ENCODE measurements around the gene AFAP1. TPM values are rescaled to one million over a fixed set of nuclear protein-coding genes. Genes with fewer than 3 reads are reported as not detected.

AFAP1 gene
- total and polyA plus RNA-seq, 2 of the 8 experiments (the other 6 are each of a cell fraction or from before 2014, with no cell fraction given): 3.6 to 18.2 TPM

GRCh38 chr4:7750523-7750922, 189.1 kb downstream of the AFAP1 start:
- no peaks in the 10 kb centered on the region for H3K79me2 ChIP-seq (ENCODE audit: control insufficient read depth in 1 of 2, insufficient read depth in 2 of 2, low read length in 2 of 2)
- TF ChIP-seq RXRA (IDR thresholded peaks at IDR 0.05; ENCODE audit: insufficient read depth, low read depth, low read length) (no peak), E2F6 (IDR thresholded peaks at IDR 0.05) (no peak)
- ChIA-PET POLR2A (ENCODE audit: partially characterized antibody) (no interaction called here), CTCF (ENCODE audit: partially characterized antibody) (interaction anchor here (0.7 to 1.5 kb wide), 4 partner anchors 11 to 238 kb away, joined by 3 to 5 read pairs (median 4); no protein-coding TSS in a partner anchor)
- H3K27ac ChIP-seq (ENCODE audit: low read depth, low read length): no peak overlapping the region
- H3K23ac ChIP-seq (ENCODE audit: insufficient read length): no peak overlapping the region
- H4K8ac ChIP-seq (ENCODE audit: extremely low read depth, insufficient read depth, low read length): no peak overlapping the region
- DNase-seq (ENCODE audit: low read depth in 1 of 2, low spot score in 2 of 2): no peak
- H2BK15ac ChIP-seq (ENCODE audit: low read length): no peak overlapping the region
- H3K18ac ChIP-seq (ENCODE audit: extremely low read depth, low read length): no peak overlapping the region
- no peak overlapping the region for H2BK20ac ChIP-seq (ENCODE audit: low read length)
- H4K5ac ChIP-seq (ENCODE audit: insufficient read length, low read depth, low read length): no peak overlapping the region
- H2BK5ac ChIP-seq (ENCODE audit: low read depth, low read length): no peak overlapping the region
- H3K4ac ChIP-seq (replicated peaks; ENCODE audit: insufficient read length, low read depth, low read length): no peak overlapping the region
- no peaks in the 10 kb centered on the region; a peak in 1 of 7 replicates for H3K27me3 ChIP-seq (replicated peaks in 1 of 4; ENCODE audit: control insufficient read depth in 3 of 4, extremely low read depth in 1 of 4, insufficient read depth in 3 of 4, low read length in 3 of 4)
- H4K20me1 ChIP-seq (replicated peaks in 1 of 2; ENCODE audit: control insufficient read depth in 1 of 2, insufficient read depth in 2 of 2, low read length in 2 of 2): peaks cover 0 to 4% of the 10 kb centered on the region in 2 experiments
- no peak overlapping the region for H2AFZ ChIP-seq (ENCODE audit: low read length)
- no peaks in the 10 kb centered on the region for H3K4me1 ChIP-seq (replicated peaks in 1 of 4; ENCODE audit: control insufficient read depth in 3 of 4, insufficient read depth in 4 of 4, low read length in 3 of 4)
- no peak overlapping the region for H3K14ac ChIP-seq (ENCODE audit: insufficient read length)
- no peaks in the 10 kb centered on the region for H3K9me3 ChIP-seq (ENCODE audit: insufficient read depth in 2 of 2, low read depth in 1 of 2, low read length in 1 of 2)
- H3K79me1 ChIP-seq (ENCODE audit: low read depth, low read length): no peaks in the 10 kb centered on the region
- H2AK5ac ChIP-seq (ENCODE audit: low read depth, low read length): no peak overlapping the region
- no peak for FAIRE-seq
- 80% methylated on average over 6 of the region's 6 CpGs; no CpG with 5 or more reads in 1 of the 2 experiments for WGBS, 2 experiments (ENCODE audit: extremely low coverage in 1 of 2, insufficient coverage in 1 of 2, insufficient read length in 1 of 2, insufficient replicate concordance in 2 of 2, low coverage in 1 of 2, low lambda C conversion rate in 2 of 2, missing lambda C conversion rate in 1 of 2)
- H3K23me2 ChIP-seq (ENCODE audit: low read depth, low read length): no peaks in the 10 kb centered on the region
- H3K56ac ChIP-seq (replicated peaks; ENCODE audit: insufficient read length, low read depth, low read length): no peak overlapping the region
- no peak overlapping the region for H2BK12ac ChIP-seq (ENCODE audit: low read depth, low read length)
- H2BK120ac ChIP-seq (replicated peaks; ENCODE audit: low read depth, low read length): no peak overlapping the region
- H3K4me2 ChIP-seq (ENCODE audit: insufficient read depth in 1 of 2, low read depth in 2 of 2, low read length in 2 of 2): no peak overlapping the region
- H3K9ac ChIP-seq (replicated peaks in 1 of 4; ENCODE audit: extremely low read depth in 1 of 4, low read depth in 3 of 4, low read length in 3 of 4): no peak overlapping the region
- H4K91ac ChIP-seq (replicated peaks; ENCODE audit: insufficient read length, low read length): no peak overlapping the region
- no peaks in the 10 kb centered on the region for H3K36me3 ChIP-seq (ENCODE audit: control insufficient read depth in 2 of 4, insufficient read depth in 4 of 4, low read length in 3 of 4)
- no peak overlapping the region for H3K4me3 ChIP-seq (ENCODE audit: extremely low read depth in 1 of 4, insufficient read depth in 2 of 4, low read depth in 3 of 4, low read length in 4 of 4)

Measured in H1 (cell line).